GM12865 (cell line): ENCODE results near the gene CD34.

Experiments
- DNase-seq: peaks from one replicate; pipeline ENCODE4 v3.0.0; 2010; ENCODE audit warnings: low read depth
- H3K4me3 ChIP-seq: 2 replicates; pipeline ENCODE4 v1.5.1; 2011; ENCODE audit warnings: mild to moderate bottlenecking, low read depth, low read length, control low read depth
- TF ChIP-seq, protein P1 (sequence below): IDR thresholded peaks from 2 replicates; pipeline ENCODE4 v1.5.1; 2011; ENCODE audit warnings: low read length, control low read depth, low read depth, inconsistent platforms; ENCODE audit not compliant: insufficient read depth; ENCODE audit errors: missing control alignments

Gene CD34

DNA sequence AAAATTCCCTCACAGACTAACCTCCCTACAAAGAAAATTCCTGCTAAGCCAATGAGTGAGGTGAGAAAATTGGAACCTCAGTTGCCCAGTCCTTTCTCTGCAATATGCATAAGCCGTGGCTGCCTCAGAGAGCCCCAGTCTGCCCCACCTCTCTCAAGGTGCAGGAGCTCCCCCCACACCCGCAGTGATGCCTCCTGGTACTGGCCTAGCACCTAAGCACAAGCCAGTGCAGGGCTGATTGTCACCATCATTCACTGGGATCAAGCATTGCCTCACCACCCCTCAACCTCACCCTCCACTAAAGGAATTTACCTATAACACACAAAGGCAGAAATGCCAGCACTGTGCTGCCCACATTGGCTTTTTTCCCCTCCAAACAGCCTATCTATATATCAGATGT is 56.9 kb downstream of the CD34 start:
- TF ChIP-seq, protein P1, sequence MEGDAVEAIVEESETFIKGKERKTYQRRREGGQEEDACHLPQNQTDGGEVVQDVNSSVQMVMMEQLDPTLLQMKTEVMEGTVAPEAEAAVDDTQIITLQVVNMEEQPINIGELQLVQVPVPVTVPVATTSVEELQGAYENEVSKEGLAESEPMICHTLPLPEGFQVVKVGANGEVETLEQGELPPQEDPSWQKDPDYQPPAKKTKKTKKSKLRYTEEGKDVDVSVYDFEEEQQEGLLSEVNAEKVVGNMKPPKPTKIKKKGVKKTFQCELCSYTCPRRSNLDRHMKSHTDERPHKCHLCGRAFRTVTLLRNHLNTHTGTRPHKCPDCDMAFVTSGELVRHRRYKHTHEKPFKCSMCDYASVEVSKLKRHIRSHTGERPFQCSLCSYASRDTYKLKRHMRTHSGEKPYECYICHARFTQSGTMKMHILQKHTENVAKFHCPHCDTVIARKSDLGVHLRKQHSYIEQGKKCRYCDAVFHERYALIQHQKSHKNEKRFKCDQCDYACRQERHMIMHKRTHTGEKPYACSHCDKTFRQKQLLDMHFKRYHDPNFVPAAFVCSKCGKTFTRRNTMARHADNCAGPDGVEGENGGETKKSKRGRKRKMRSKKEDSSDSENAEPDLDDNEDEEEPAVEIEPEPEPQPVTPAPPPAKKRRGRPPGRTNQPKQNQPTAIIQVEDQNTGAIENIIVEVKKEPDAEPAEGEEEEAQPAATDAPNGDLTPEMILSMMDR = no peak
- no peak overlapping the region for H3K4me3 ChIP-seq
- no peak for DNase-seq

DNA sequence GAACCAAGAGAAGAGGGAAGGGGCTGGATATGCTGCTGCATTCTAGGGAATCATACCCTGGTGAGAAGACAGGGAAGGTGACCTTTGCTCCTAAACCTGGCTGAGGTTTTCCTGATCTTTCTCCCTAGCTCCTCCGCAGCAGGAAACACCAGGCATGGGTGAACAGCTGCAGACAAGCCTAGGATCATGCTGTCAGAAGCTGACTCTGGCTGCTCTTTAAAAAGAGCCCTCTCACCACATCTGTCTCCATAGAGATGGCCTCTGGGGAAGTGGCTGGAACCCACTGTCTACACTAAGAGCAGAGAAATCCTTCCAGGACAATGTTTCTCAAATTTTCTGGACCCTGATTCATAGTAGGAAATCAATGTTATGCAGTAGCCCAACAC is 57.6 kb downstream of the CD34 start:
- H3K4me3 ChIP-seq = no peak overlapping the region
- no peak for DNase-seq
- TF ChIP-seq, protein P1 = no peak

DNA sequence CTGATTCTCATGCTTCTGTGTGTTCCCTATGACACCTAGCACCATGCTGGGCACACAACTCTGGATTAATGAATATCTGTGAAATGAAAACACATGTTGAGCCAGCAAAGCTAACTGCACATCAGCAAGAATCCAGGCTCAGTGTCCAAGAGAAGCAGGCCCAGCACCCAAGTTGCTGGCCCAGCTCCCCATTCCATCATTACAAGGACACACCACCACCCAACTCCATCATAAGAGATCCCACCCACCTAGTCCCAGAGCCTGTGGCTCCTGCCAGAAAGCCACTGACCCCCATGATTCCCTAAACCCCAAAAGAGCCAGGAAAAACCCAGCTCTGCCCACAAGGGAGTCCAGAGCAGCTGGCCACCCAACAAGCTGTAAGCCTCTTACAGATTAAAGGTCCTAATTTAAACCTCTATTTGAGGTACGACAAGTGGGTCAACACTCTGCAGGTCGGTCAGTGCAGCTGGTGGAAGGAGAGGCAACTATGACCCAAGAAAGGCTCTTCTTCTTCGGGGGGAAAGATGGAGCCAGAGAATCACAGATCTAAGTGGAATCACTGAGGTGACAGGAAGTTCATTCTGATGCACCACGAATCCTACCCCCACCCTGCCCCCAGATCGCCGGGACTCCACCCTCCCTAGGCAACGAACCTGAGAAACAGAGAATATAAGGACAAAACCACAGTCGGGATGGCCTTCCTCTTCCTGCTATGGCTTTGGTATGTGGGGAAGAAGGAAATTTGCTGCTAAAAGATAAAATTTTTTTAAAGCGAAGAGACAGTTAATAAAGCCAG is 58.2 kb downstream of the CD34 start:
- DNase-seq = no peak
- TF ChIP-seq, protein P1 = no peak

DNA sequence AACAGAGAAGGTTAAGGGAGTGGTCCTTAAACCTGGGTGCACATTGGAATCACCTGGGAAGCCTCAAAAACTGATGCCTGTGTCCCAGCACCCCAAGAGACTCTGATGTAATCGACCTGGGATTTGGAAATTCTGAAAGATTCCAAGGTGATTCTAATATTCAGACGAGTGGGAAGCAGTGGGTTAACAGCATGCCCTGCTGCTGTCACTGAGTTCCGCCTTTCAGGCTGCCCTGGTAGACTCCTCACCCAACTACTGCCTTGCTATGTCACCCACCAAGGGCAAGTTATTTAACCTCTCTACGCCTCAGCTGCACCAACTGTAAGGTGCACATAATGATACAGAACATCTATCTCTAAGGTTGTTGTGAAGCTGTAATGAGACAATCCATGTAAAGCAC is 59.2 kb downstream of the CD34 start:
- DNase-seq = no peak
- TF ChIP-seq, protein P1 = no peak
- H3K4me3 ChIP-seq = no peak overlapping the region

More for the DNA sequence above, 58.2 kb downstream of the CD34 start:
- no peak overlapping the region for H3K4me3 ChIP-seq

DNA sequence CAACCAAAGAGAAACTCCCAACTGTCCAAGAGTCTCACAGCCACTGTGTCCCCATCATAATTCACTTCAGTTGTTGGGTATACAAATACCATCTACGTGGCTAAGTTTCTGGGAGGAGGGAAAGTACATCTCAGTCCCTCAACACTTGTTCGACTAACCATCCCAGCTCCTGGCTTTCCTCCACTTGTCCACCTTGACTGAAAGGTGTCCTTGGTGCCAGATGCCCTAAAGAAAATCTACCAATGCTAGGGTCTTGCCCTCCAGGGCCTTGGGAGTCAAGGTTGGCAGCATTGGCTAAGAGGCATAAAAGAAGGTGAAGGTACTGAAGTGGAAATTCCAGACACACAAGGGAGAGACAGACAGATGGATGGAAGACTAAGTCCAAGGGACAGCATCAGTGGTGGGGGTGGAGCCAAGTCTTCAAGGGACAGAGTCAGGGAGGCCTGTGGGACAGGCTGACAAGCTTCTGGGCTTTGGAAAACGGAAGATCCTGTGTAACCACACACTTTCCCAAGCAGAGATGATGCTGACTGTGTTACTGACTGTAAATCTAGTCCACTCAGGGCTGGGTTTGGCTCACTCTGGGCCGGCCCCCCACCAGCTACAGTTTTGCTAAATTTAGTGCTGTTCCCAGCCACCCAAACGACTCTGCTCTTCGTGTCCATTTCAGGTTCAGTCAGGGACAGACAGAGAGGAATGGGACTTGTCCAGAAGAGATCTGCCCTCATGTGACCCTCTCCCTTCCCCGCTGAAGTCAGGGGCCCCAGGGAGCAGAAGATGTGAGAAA is 60.1 kb downstream of the CD34 start:
- no peak for DNase-seq
- no peak overlapping the region for H3K4me3 ChIP-seq
- TF ChIP-seq, protein P1 = no peak

DNA sequence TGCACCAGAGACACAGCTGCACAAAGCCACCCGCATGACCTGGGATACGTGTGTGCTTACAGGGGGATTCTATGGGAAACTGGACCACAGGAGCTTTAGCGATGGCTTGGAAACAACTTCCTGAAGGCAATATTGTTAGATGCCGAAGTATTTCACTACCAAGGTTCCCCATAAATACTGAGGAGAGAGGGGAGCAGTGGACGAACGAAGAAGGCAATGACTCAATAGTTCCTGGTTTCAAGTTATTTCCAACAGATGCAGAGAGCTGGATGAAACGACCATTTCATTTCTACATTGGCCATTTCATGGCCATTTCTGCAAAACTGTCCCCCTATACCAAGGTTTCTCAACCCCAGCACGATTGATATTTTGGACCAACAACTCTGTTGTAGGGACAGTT is 61.3 kb downstream of the CD34 start:
- no peak overlapping the region for H3K4me3 ChIP-seq
- no peak for DNase-seq
- TF ChIP-seq, protein P1 = no peak
